ENCODE measurements around the gene BIVM. TPM values are rescaled to one million over a fixed set of nuclear protein-coding genes. Genes with fewer than 3 reads are reported as not detected.

The BIVM gene
- total RNA-seq, 2 donors from 2014 or later: 15.3 to 16.8 TPM

GRCh38 chr13:102868366-102868936 lies 69.5 kb downstream of the BIVM start:
- intact Hi-C loops (cut with DNase I): no loop called here
- no peak for DNase-seq (ENCODE audit: low spot score)

GRCh38 chr13:102869948-102870676 lies 71.2 kb downstream of the BIVM start:
- DNase-seq (ENCODE audit: low spot score): no peak
- intact Hi-C loops (cut with DNase I): no loop called here

- DNase-seq (ENCODE audit: low spot score): no peak
- intact Hi-C loops (cut with DNase I): no loop called here
Measured at GRCh38 chr13:102870677-102871415, 71.9 kb downstream of the BIVM start.

- intact Hi-C loops (cut with DNase I): no loop called here
- DNase-seq (ENCODE audit: low spot score): no peak
Measured at GRCh38 chr13:102872131-102872530, 73.2 kb downstream of the BIVM start.

- intact Hi-C loops (cut with DNase I): no loop called here
- DNase-seq (ENCODE audit: low spot score): no peak
Measured at GRCh38 chr13:102872531-102872930, 73.6 kb downstream of the BIVM start.

- DNase-seq (ENCODE audit: low spot score): no peak
- intact Hi-C loops (cut with DNase I): no loop called here
Measured at GRCh38 chr13:102873653-102874052, 74.7 kb downstream of the BIVM start.

GRCh38 chr13:102875256-102875655 lies 76.3 kb downstream of the BIVM start:
- DNase-seq (ENCODE audit: low spot score): no peak
- intact Hi-C loops (cut with DNase I): no loop called here

GRCh38 chr13:102877303-102877702 lies 78.4 kb downstream of the BIVM start:
- DNase-seq (ENCODE audit: low spot score): no peak
- intact Hi-C loops (cut with DNase I): no loop called here

GRCh38 chr13:102878481-102878880 lies 79.6 kb downstream of the BIVM start:
- DNase-seq (ENCODE audit: low spot score): no peak
- intact Hi-C loops (cut with DNase I): no loop called here

GRCh38 chr13:102879793-102880499 lies 81.0 kb downstream of the BIVM start:
- intact Hi-C loops (cut with DNase I): no loop called here

GRCh38 chr13:102881819-102882686 lies 83.1 kb downstream of the BIVM start:
- intact Hi-C loops (cut with DNase I): no loop called here
- DNase-seq (ENCODE audit: low spot score): no peak

More at GRCh38 chr13:102879793-102880499, 81.0 kb downstream of the BIVM start:
- no peak for DNase-seq (ENCODE audit: low spot score)

Other genes starting within 250 kb of the BIVM start
- 10 to 100 TPM; 32.7 to 37.2 TPM for gene TPP2, start 202.1 kb upstream of the BIVM start, total RNA-seq
- not detected for gene METTL21C, start 104.1 kb upstream of the BIVM start, total RNA-seq
- gene TEX30, start 25.3 kb upstream of the BIVM start, total RNA-seq: 10 to 100 TPM in 1 of 2 donors, 1 to 10 TPM in 1; 7.4 to 10.9 TPM
- gene POGLUT2, start 143 bp upstream of the BIVM start, total RNA-seq: 1 to 10 TPM; 6.2 to 9.9 TPM
- gene ERCC5, start 46.9 kb downstream of the BIVM start, total RNA-seq: 10 to 100 TPM; 26.6 to 30.3 TPM

All from posterior vena cava (tissue), 2 donors.